WTC11 (cell line): ENCODE results near the gene RPL38. TPM values are rescaled to one million over a fixed set of nuclear protein-coding genes. Genes with fewer than 3 reads are reported as not detected.

Experiments
- ATAC-seq: fragments of 200-7000 bp; cut with Tn5 transposase; 2 replicates; pipeline ENCODE4 v1.10.0; 2021; ENCODE audit warnings: mild to moderate bottlenecking, moderate library complexity
- CTCF ChIA-PET: fragments of 300-600 bp; sonication (Branson Sonifier 250); formaldehyde crosslinking; loops from one replicate; lab custom pipeline; 2021; ENCODE audit warnings: antibody characterized with exemption; lab: Charles Lee
- POLR2A ChIA-PET: fragments of 350-600 bp; sonication (Branson Sonifier 250); formaldehyde crosslinking; loops from one replicate; lab custom pipeline; 2021; ENCODE audit warnings: antibody characterized with exemption; lab: Charles Lee
- DNase-seq: peaks from one replicate; pipeline ENCODE4 v3.0.0; 2021; ENCODE audit warnings: low spot score
- H3K27ac Mint-ChIP-seq: 2 replicates; pipeline ENCODE4 v1.8.0; 2021; ENCODE audit warnings: mixed read lengths
- H3K27me3 Mint-ChIP-seq: 2 replicates; pipeline ENCODE4 v1.8.0; 2021; ENCODE audit warnings: low read depth, mild to moderate bottlenecking, moderate library complexity, mixed read lengths
- H3K36me3 Mint-ChIP-seq: 2 replicates; pipeline ENCODE4 v1.8.0; 2021; ENCODE audit warnings: mixed read lengths
- H3K4me1 Mint-ChIP-seq: 2 replicates; pipeline ENCODE4 v1.8.0; 2022; ENCODE audit warnings: mixed read lengths
- H3K4me3 Mint-ChIP-seq: 2 replicates; pipeline ENCODE4 v1.8.0; 2021; ENCODE audit warnings: mild to moderate bottlenecking, moderate library complexity, mixed read lengths
- H3K9me3 Mint-ChIP-seq: 2 replicates; pipeline ENCODE4 v1.8.0; 2021; ENCODE audit warnings: mixed read lengths
- CREB1 ChIP-seq: sonication (generic); formaldehyde crosslinking; IDR thresholded peaks from 2 replicates; pipeline ENCODE4 v1.8.0; 2023; ENCODE audit warnings: mild to moderate bottlenecking, missing genetic modification reagents
- CREM ChIP-seq: sonication (generic); formaldehyde crosslinking; IDR thresholded peaks from 2 replicates; pipeline ENCODE4 v1.8.1; 2022; ENCODE audit warnings: mild to moderate bottlenecking, missing genetic modification reagents, moderate library complexity
- FOXJ3 ChIP-seq: sonication (generic); formaldehyde crosslinking; IDR thresholded peaks from 2 replicates; pipeline ENCODE4 v1.9.0; 2021; ENCODE audit warnings: missing genetic modification reagents, mild to moderate bottlenecking, borderline replicate concordance
- FOXP4 ChIP-seq: sonication (generic); formaldehyde crosslinking; IDR thresholded peaks from 2 replicates; pipeline ENCODE4 v1.8.0; 2022; ENCODE audit warnings: mild to moderate bottlenecking, missing genetic modification reagents
- HMGA2 ChIP-seq: fragments of 250-450 bp; sonication (Bioruptor Pico); IDR thresholded peaks from 2 replicates; pipeline ENCODE4 v1.4.0; 2021; ENCODE audit warnings: mild to moderate bottlenecking, moderate library complexity
- IRF2 ChIP-seq: sonication (generic); formaldehyde crosslinking; IDR thresholded peaks from 2 replicates; pipeline ENCODE4 v1.8.0; 2022; ENCODE audit warnings: low read depth, missing genetic modification reagents, borderline replicate concordance
- PRDM15 ChIP-seq: sonication (generic); formaldehyde crosslinking; IDR thresholded peaks from 2 replicates; pipeline ENCODE4 v1.8.0; 2022; ENCODE audit warnings: missing genetic modification reagents
- RELA ChIP-seq: sonication (generic); formaldehyde crosslinking; IDR thresholded peaks from 2 replicates; pipeline ENCODE4 v1.8.1; 2022; ENCODE audit warnings: missing genetic modification reagents, mild to moderate bottlenecking, borderline replicate concordance
- TP53 ChIP-seq: sonication (generic); formaldehyde crosslinking; IDR thresholded peaks from 2 replicates; pipeline ENCODE4 v1.8.1; 2023; ENCODE audit warnings: mild to moderate bottlenecking, missing genetic modification reagents
- total RNA-seq: library from RNA; stranded (reverse); gene quantifications from 3 replicates; pipeline ENCODE4 v1.2.3, GENCODE V29; 2021
- TF ChIP-seq, protein P1 (sequence below): sonication (generic); formaldehyde crosslinking; IDR thresholded peaks from 2 replicates; pipeline ENCODE4 v1.8.1; 2023; ENCODE audit warnings: mild to moderate bottlenecking, missing genetic modification reagents, moderate library complexity
- TF ChIP-seq, protein P2 (sequence below): fragments of 250-450 bp; sonication (Bioruptor Pico); IDR thresholded peaks from 2 replicates; pipeline ENCODE4 v1.9.0; 2021; ENCODE audit warnings: moderate library complexity, mild to moderate bottlenecking, inconsistent platforms, borderline replicate concordance

Gene RPL38
- total RNA-seq, 1 experiment from 2014 or later = 1,170 TPM

GRCh38 chr17:74233937-74234336 is 30.5 kb downstream of the RPL38 start:
- DNase-seq = no peak
- CTCF ChIA-PET = interaction anchor here (1.3 to 1.8 kb wide), 3 partner anchors 12 to 51 kb away, joined by 5 to 8 read pairs (median 7); no protein-coding TSS in a partner anchor
- Mint-ChIP-seq H3K36me3 (no peaks in the 10 kb centered on the region), H3K9me3 (no peaks in the 10 kb centered on the region), H3K4me3 (no peak overlapping the region), H3K27me3 (no peaks in the 10 kb centered on the region), H3K27ac (0 out of 2 replicates have a peak overlapping the region, but pooled peaks have one; percentile 70), H3K4me1 (peaks cover 12% of the 10 kb centered on the region)
- TF ChIP-seq PRDM15 (CRISPR knock-in tag) (no peak), FOXP4 (CRISPR knock-in tag) (peak; percentile 26; the same call in 1 of the 2 replicates), HMGA2 (CRISPR knock-in tag) (no peak), CREB1 (CRISPR knock-in tag) (no peak)
- peak; percentile 56 for ATAC-seq
- POLR2A ChIA-PET = interaction anchor here (1.3 to 1.6 kb wide), 2 partner anchors 12 to 23 kb away, joined by 5 to 6 read pairs; no protein-coding TSS in a partner anchor

DNA sequence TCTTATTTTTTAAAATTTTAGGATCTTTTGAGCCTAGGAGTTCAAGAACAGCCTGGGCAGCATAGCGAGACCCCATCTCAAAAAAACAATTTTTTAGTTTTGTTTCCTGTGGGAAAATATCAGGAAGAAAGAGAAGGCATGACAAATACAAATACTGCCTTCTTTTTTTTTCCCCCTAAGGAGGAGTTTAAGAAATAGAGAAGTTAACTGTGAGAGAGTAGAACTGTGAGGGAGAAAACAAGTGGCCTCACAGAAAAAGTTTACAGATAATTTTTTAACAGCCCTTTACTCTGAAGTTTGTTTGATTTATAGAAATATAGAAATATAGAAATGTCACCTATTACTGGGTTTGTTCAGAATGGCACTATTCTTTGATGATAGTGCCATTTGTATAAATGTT is 31.0 kb downstream of the RPL38 start:
- POLR2A ChIA-PET = interaction anchor here (1.3 to 1.6 kb wide), 2 partner anchors 11 to 23 kb away, joined by 5 to 6 read pairs; no protein-coding TSS in a partner anchor
- Mint-ChIP-seq H3K9me3 (no peaks in the 10 kb centered on the region), H3K27me3 (no peaks in the 10 kb centered on the region), H3K4me1 (peaks cover 12% of the 10 kb centered on the region), H3K27ac (no peak overlapping the region), H3K4me3 (no peak overlapping the region), H3K36me3 (no peaks in the 10 kb centered on the region)
- ATAC-seq = no peak
- CTCF ChIA-PET = interaction anchor here (1.5 to 1.8 kb wide), 2 partner anchors 11 to 50 kb away, joined by 7 to 8 read pairs; no protein-coding TSS in a partner anchor
- TF ChIP-seq TP53 (CRISPR knock-in tag) = no peak
- TF ChIP-seq IRF2 (CRISPR knock-in tag) = no peak
- TF ChIP-seq RELA (CRISPR knock-in tag) = no peak
- no peak for DNase-seq

- no peak for TF ChIP-seq FOXJ3 (CRISPR knock-in tag)
- TF ChIP-seq, protein P1, sequence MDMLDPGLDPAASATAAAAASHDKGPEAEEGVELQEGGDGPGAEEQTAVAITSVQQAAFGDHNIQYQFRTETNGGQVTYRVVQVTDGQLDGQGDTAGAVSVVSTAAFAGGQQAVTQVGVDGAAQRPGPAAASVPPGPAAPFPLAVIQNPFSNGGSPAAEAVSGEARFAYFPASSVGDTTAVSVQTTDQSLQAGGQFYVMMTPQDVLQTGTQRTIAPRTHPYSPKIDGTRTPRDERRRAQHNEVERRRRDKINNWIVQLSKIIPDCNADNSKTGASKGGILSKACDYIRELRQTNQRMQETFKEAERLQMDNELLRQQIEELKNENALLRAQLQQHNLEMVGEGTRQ = no peak
- TF ChIP-seq PRDM15 (CRISPR knock-in tag) = no peak
- no peak for TF ChIP-seq CREM
- TF ChIP-seq, protein P2, sequence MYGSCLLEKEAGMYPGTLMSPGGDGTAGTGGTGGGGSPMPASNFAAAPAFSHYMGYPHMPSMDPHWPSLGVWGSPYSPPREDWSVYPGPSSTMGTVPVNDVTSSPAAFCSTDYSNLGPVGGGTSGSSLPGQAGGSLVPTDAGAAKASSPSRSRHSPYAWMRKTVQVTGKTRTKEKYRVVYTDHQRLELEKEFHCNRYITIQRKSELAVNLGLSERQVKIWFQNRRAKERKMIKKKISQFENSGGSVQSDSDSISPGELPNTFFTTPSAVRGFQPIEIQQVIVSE (CRISPR knock-in tag) = no peak
- ATAC-seq = no peak
- no peaks in the 10 kb centered on the region for H3K27me3 Mint-ChIP-seq
- CTCF ChIA-PET = interaction anchor here (0.8 to 1.8 kb wide), 2 partner anchors 9 to 10 kb away, joined by 3 to 7 read pairs; no protein-coding TSS in a partner anchor
- POLR2A ChIA-PET = no interaction called here
- H3K36me3 Mint-ChIP-seq = no peaks in the 10 kb centered on the region
- H3K27ac Mint-ChIP-seq = no peak overlapping the region
- no peak overlapping the region for H3K4me3 Mint-ChIP-seq
- no peaks in the 10 kb centered on the region for H3K9me3 Mint-ChIP-seq
- peaks cover 16% of the 10 kb centered on the region for H3K4me1 Mint-ChIP-seq
- DNase-seq = no peak
Observed at GRCh38 chr17:74235040-74235581, 31.6 kb downstream of the RPL38 start.
